Esophagus muscularis mucosa (tissue), 4 donors: ENCODE results near the gene PTPRT.

Source experiments
- EP300 ChIP-seq: sonication (generic); formaldehyde crosslinking; IDR thresholded peaks from one replicate; pipeline ENCODE4 v1.6.1; 2017; ENCODE audit warnings: antibody characterized with exemption
- POLR2A ChIP-seq: fragments of 450-650 bp; IDR thresholded peaks from one replicate; pipeline ENCODE4 v1.6.1; 2017; ENCODE audit warnings: antibody characterized with exemption, moderate library complexity, mild to moderate bottlenecking, low read depth
- TF ChIP-seq, protein P1 (sequence below), 3 experiments: fragments of 200-600 bp in 2 of 3; fragments of 450-650 bp in 1 of 3; sonication (generic) in 2 of 3; IDR thresholded peaks; one replicate each; pipeline ENCODE4 v1.5.1; 2017 to 2019; ENCODE audit warnings: antibody characterized with exemption in 3 of 3, mild to moderate bottlenecking in 2 of 3, moderate library complexity in 1 of 3

GRCh38 chr20:42901689-42902440, 287.8 kb downstream of the PTPRT start:
- TF ChIP-seq POLR2A (no peak), EP300 (no peak)
- TF ChIP-seq, protein P1, sequence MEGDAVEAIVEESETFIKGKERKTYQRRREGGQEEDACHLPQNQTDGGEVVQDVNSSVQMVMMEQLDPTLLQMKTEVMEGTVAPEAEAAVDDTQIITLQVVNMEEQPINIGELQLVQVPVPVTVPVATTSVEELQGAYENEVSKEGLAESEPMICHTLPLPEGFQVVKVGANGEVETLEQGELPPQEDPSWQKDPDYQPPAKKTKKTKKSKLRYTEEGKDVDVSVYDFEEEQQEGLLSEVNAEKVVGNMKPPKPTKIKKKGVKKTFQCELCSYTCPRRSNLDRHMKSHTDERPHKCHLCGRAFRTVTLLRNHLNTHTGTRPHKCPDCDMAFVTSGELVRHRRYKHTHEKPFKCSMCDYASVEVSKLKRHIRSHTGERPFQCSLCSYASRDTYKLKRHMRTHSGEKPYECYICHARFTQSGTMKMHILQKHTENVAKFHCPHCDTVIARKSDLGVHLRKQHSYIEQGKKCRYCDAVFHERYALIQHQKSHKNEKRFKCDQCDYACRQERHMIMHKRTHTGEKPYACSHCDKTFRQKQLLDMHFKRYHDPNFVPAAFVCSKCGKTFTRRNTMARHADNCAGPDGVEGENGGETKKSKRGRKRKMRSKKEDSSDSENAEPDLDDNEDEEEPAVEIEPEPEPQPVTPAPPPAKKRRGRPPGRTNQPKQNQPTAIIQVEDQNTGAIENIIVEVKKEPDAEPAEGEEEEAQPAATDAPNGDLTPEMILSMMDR (IDR thresholded peaks at IDR 0.05), result no peak
